PC-3 (cell line): ENCODE results near the gene RNASEH2B.

ENCODE experiments used
- CTCF ChIP-seq: fragments of 300-600 bp; sonication (generic); conservative IDR thresholded peaks from 2 replicates; pipeline ENCODE4 v1.5.1; 2017; ENCODE audit warnings: antibody characterized with exemption, low read depth, mild to moderate bottlenecking, low read length
- EZH2 ChIP-seq: fragments of 300-600 bp; sonication (generic); IDR thresholded peaks from one replicate; pipeline ENCODE4 v1.6.1; 2017; ENCODE audit warnings: antibody characterized with exemption, mild to moderate bottlenecking, low read length; ENCODE audit not compliant: unreplicated experiment

- no peak for TF ChIP-seq CTCF
- no peak for TF ChIP-seq EZH2
Observed at GRCh38 chr13:50942630-50943311, 33.2 kb downstream of the RNASEH2B start.
